ENCODE data around the gene GORASP1. TPM values are rescaled to one million over a fixed set of nuclear protein-coding genes. Genes with fewer than 3 reads are reported as not detected.

Gene GORASP1
- polyA plus RNA-seq, 1 donor from 2014 or later: 55.6 TPM

DNA sequence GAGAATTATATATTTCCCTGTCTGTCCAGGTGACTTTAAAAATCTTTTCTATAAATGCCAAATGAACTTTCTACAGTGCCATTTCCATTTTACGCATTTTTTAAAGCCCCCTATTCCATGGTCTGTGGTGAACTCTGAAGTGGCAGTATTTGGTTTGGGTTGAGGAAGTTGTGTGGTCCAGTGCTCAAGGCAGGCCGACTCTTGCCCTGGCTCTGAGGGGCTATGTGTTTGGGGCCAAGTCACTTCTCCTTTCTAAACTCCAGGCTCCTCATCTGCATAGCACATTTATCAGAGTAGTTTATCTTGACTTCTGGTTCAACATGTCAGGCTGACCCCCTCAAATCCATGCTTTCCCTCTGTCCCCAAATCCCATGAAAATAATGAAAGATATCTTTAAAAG lies 14.2 kb upstream of the GORASP1 start:
- no peaks in the 10 kb centered on the region for H3K9me2 ChIP-seq (ENCODE audit: insufficient read depth, low read length)
- no peak overlapping the region for H3K27ac ChIP-seq (ENCODE audit: low read length)
- H3K4me2 ChIP-seq (ENCODE audit: low read length): no peak overlapping the region
- no peaks in the 10 kb centered on the region for H3K27me3 ChIP-seq (ENCODE audit: insufficient read depth, low read depth, low read length)
- no peaks in the 10 kb centered on the region for H3F3A ChIP-seq (ENCODE audit: insufficient read depth, low read length, poor library complexity, severe bottlenecking)
- H3K9me3 ChIP-seq (ENCODE audit: low read length): no peaks in the 10 kb centered on the region
- H3K36me3 ChIP-seq (ENCODE audit: insufficient read depth, low read length): no peaks in the 10 kb centered on the region
- no peak overlapping the region for H3K4me3 ChIP-seq (ENCODE audit: low read length)
- TF ChIP-seq SMC3 (conservative IDR thresholded peaks at IDR 0.05; ENCODE audit: poor library complexity) (no peak), EZH2 (IDR thresholded peaks at IDR 0.05; ENCODE audit: borderline replicate concordance, insufficient read depth, low read length, poor library complexity, severe bottlenecking) (no peak), EP300 (conservative IDR thresholded peaks at IDR 0.05; ENCODE audit: poor library complexity, severe bottlenecking) (no peak), POLR2AphosphoS5 (IDR thresholded peaks at IDR 0.05) (no peak)
- TF ChIP-seq, protein P1, sequence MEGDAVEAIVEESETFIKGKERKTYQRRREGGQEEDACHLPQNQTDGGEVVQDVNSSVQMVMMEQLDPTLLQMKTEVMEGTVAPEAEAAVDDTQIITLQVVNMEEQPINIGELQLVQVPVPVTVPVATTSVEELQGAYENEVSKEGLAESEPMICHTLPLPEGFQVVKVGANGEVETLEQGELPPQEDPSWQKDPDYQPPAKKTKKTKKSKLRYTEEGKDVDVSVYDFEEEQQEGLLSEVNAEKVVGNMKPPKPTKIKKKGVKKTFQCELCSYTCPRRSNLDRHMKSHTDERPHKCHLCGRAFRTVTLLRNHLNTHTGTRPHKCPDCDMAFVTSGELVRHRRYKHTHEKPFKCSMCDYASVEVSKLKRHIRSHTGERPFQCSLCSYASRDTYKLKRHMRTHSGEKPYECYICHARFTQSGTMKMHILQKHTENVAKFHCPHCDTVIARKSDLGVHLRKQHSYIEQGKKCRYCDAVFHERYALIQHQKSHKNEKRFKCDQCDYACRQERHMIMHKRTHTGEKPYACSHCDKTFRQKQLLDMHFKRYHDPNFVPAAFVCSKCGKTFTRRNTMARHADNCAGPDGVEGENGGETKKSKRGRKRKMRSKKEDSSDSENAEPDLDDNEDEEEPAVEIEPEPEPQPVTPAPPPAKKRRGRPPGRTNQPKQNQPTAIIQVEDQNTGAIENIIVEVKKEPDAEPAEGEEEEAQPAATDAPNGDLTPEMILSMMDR (IDR thresholded peaks at IDR 0.05; ENCODE audit: poor library complexity, severe bottlenecking): no peak
- H2AFZ ChIP-seq (ENCODE audit: low read depth, low read length): no peak overlapping the region
- H4K20me1 ChIP-seq (ENCODE audit: insufficient read depth): no peaks in the 10 kb centered on the region
- no peaks in the 10 kb centered on the region for H3K79me2 ChIP-seq (replicated peaks; ENCODE audit: insufficient read depth, low read length)
- no peak overlapping the region for H3K9ac ChIP-seq (ENCODE audit: low read length)

DNA sequence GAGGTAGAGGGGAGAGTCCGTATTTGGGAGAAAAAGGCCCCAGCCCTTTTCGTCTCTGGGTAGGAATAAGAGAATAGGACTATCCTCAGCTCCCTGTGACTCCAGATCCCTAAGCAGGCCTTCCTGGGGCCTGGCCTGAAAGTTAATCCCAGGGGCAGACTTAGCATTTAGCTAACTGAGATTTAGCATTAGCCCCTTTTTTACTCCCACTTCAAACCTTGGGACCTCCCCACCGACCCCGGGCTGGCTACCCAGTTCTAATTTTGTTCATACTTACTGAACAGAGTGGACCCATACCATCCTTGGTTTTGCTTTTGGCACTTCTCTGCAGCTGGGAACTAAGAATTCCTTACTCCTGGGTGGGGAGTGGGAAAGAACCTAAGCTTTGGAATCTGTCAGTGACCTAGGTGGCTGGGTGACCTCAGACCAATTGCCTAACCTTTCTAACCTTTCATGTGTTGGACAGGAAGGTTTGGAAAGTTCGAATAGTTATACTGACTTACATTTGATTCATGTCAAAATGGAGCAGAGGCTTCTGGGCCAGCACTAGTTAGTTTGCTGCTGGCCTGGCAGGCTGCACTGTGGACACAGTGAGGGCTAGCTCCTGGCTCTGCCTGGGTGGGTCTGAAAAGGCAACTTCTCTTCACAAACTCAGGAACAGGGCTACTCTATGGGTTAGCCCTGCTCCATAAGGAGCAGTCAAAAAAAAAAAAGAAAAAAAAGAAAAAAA lies 11.7 kb upstream of the GORASP1 start:
- H3K27me3 ChIP-seq (ENCODE audit: insufficient read depth, low read depth, low read length): no peaks in the 10 kb centered on the region
- no peaks in the 10 kb centered on the region for H3K79me2 ChIP-seq (replicated peaks; ENCODE audit: insufficient read depth, low read length)
- no peaks in the 10 kb centered on the region for H3K36me3 ChIP-seq (ENCODE audit: insufficient read depth, low read length)
- no peak for TF ChIP-seq MXI1 (conservative IDR thresholded peaks at IDR 0.05; ENCODE audit: poor library complexity, severe bottlenecking)
- no peak for TF ChIP-seq TAF1 (IDR thresholded peaks at IDR 0.05; ENCODE audit: low read depth)
- no peak for TF ChIP-seq EZH2 (IDR thresholded peaks at IDR 0.05; ENCODE audit: borderline replicate concordance, insufficient read depth, low read length, poor library complexity, severe bottlenecking)
- TF ChIP-seq, protein P1 (IDR thresholded peaks at IDR 0.05; ENCODE audit: poor library complexity, severe bottlenecking): no peak
- no peak for TF ChIP-seq SMC3 (conservative IDR thresholded peaks at IDR 0.05; ENCODE audit: poor library complexity)
- TF ChIP-seq POLR2AphosphoS5 (IDR thresholded peaks at IDR 0.05): no peak
- no peaks in the 10 kb centered on the region for H3K9me3 ChIP-seq (ENCODE audit: low read length)
- no peak overlapping the region for H3K9ac ChIP-seq (ENCODE audit: low read length)
- H3K4me3 ChIP-seq (ENCODE audit: low read length): no peak overlapping the region
- H3K4me2 ChIP-seq (ENCODE audit: low read length): no peak overlapping the region
- no peaks in the 10 kb centered on the region for H4K20me1 ChIP-seq (ENCODE audit: insufficient read depth)
- no peaks in the 10 kb centered on the region for H3F3A ChIP-seq (ENCODE audit: insufficient read depth, low read length, poor library complexity, severe bottlenecking)
- no peak overlapping the region for H2AFZ ChIP-seq (ENCODE audit: low read depth, low read length)
- H3K27ac ChIP-seq (ENCODE audit: low read length): no peak overlapping the region
- H3K9me2 ChIP-seq (ENCODE audit: insufficient read depth, low read length): no peaks in the 10 kb centered on the region

DNA sequence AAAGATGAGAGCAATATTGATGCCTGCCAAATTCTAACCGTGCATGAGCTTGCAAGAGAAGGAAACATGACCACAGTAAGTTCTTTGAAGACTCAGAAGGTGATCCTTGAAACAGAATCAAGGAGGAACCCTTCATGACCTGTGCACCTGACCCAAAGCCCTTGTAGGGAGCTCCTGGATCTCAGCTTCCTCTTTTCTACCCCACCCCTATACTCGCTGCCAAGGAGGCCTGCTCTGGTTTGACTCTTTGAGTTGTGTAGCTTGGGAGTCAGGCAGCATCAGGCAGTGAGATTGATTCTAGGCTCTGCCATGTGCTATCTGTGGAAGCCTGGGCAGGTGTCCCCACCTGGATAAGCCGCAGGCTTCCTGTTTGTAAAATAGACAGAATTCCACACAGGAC lies 10.7 kb upstream of the GORASP1 start:
- H3K9me2 ChIP-seq (ENCODE audit: insufficient read depth, low read length): no peaks in the 10 kb centered on the region
- H3K36me3 ChIP-seq (ENCODE audit: insufficient read depth, low read length): no peaks in the 10 kb centered on the region
- H3K9ac ChIP-seq (ENCODE audit: low read length): no peak overlapping the region
- H3F3A ChIP-seq (ENCODE audit: insufficient read depth, low read length, poor library complexity, severe bottlenecking): no peaks in the 10 kb centered on the region
- TF ChIP-seq, protein P2, sequence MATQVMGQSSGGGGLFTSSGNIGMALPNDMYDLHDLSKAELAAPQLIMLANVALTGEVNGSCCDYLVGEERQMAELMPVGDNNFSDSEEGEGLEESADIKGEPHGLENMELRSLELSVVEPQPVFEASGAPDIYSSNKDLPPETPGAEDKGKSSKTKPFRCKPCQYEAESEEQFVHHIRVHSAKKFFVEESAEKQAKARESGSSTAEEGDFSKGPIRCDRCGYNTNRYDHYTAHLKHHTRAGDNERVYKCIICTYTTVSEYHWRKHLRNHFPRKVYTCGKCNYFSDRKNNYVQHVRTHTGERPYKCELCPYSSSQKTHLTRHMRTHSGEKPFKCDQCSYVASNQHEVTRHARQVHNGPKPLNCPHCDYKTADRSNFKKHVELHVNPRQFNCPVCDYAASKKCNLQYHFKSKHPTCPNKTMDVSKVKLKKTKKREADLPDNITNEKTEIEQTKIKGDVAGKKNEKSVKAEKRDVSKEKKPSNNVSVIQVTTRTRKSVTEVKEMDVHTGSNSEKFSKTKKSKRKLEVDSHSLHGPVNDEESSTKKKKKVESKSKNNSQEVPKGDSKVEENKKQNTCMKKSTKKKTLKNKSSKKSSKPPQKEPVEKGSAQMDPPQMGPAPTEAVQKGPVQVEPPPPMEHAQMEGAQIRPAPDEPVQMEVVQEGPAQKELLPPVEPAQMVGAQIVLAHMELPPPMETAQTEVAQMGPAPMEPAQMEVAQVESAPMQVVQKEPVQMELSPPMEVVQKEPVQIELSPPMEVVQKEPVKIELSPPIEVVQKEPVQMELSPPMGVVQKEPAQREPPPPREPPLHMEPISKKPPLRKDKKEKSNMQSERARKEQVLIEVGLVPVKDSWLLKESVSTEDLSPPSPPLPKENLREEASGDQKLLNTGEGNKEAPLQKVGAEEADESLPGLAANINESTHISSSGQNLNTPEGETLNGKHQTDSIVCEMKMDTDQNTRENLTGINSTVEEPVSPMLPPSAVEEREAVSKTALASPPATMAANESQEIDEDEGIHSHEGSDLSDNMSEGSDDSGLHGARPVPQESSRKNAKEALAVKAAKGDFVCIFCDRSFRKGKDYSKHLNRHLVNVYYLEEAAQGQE (IDR thresholded peaks at IDR 0.05; ENCODE audit: borderline replicate concordance): no peak
- TF ChIP-seq SMC3 (conservative IDR thresholded peaks at IDR 0.05; ENCODE audit: poor library complexity) (no peak), EP300 (conservative IDR thresholded peaks at IDR 0.05; ENCODE audit: poor library complexity, severe bottlenecking) (no peak), MXI1 (conservative IDR thresholded peaks at IDR 0.05; ENCODE audit: poor library complexity, severe bottlenecking) (no peak), TAF1 (IDR thresholded peaks at IDR 0.05; ENCODE audit: low read depth) (no peak), EZH2 (IDR thresholded peaks at IDR 0.05; ENCODE audit: borderline replicate concordance, insufficient read depth, low read length, poor library complexity, severe bottlenecking) (no peak), POLR2AphosphoS5 (IDR thresholded peaks at IDR 0.05) (no peak), RAD21 (conservative IDR thresholded peaks at IDR 0.05) (no peak)
- TF ChIP-seq, protein P1 (IDR thresholded peaks at IDR 0.05; ENCODE audit: poor library complexity, severe bottlenecking): no peak
- H3K27me3 ChIP-seq (ENCODE audit: insufficient read depth, low read depth, low read length): no peaks in the 10 kb centered on the region
- no peak overlapping the region for H2AFZ ChIP-seq (ENCODE audit: low read depth, low read length)
- no peaks in the 10 kb centered on the region for H4K20me1 ChIP-seq (ENCODE audit: insufficient read depth)
- no peaks in the 10 kb centered on the region for H3K9me3 ChIP-seq (ENCODE audit: low read length)
- no peak overlapping the region for H3K4me3 ChIP-seq (ENCODE audit: low read length)
- H3K27ac ChIP-seq (ENCODE audit: low read length): no peak overlapping the region
- H3K4me2 ChIP-seq (ENCODE audit: low read length): no peak overlapping the region
- no peaks in the 10 kb centered on the region for H3K79me2 ChIP-seq (replicated peaks; ENCODE audit: insufficient read depth, low read length)
